AG04450 (cell line): Measurements from ENCODE around the gene SCIN. TPM values are rescaled to one million over a fixed set of nuclear protein-coding genes. Genes with fewer than 3 reads are reported as not detected.
A peak's percentile ranks its signal among the peaks of the same experiment; 100 is the strongest.

Source experiments
- CTCF ChIA-PET: fragments of 300-600, 350-600 bp; formaldehyde crosslinking; extraction: SDS; loops from one replicate; lab custom pipeline; 2022; ENCODE audit warnings: antibody characterized with exemption, inconsistent platforms; lab: Charles Lee
- POLR2A ChIA-PET: fragments of 350-600 bp; formaldehyde crosslinking; extraction: SDS; loops from one replicate; lab custom pipeline; 2021; ENCODE audit warnings: antibody characterized with exemption, inconsistent platforms; lab: Yijun Ruan, JAX
- DNase-seq: peaks from one replicate; pipeline ENCODE4 v3.0.0-alpha.2; 2011; ENCODE audit warnings: low read depth, low spot score
- H3K27ac ChIP-seq: one replicate; pipeline ENCODE4 v1.5.1; 2012; ENCODE audit warnings: low read depth, low read length, control low read depth
- H3K27me3 ChIP-seq: one replicate; pipeline ENCODE4 v1.6.0; 2012; ENCODE audit warnings: low read length; ENCODE audit not compliant: control insufficient read depth, insufficient read depth
- H3K4me3 ChIP-seq: 2 replicates; pipeline ENCODE4 v1.5.1; 2011; ENCODE audit warnings: mild to moderate bottlenecking, low read depth, low read length, control low read depth
- H3K9me3 ChIP-seq: 2 replicates; pipeline ENCODE4 v1.5.1; 2012; ENCODE audit warnings: low read length; ENCODE audit not compliant: control insufficient read depth, insufficient read depth
- CTCF ChIP-seq: IDR thresholded peaks from 2 replicates; pipeline ENCODE4 v1.5.1; 2011; ENCODE audit warnings: low read depth, low read length, control low read depth, inconsistent platforms
- polyA plus RNA-seq: library from polyadenylated mRNA; depleted of rRNA; stranded (reverse); fragments of >200 nt; gene quantifications from 2 replicates; pipeline ENCODE4 v1.2.3, GENCODE V29; 2011

Gene SCIN
- polyA plus RNA-seq, 1 experiment: not detected

GRCh38 chr7:12633582-12633981, 63.1 kb downstream of the SCIN start:
- Histone ChIP-seq H3K27me3 (no peaks in the 10 kb centered on the region), H3K27ac (no peak overlapping the region), H3K9me3 (no peaks in the 10 kb centered on the region), H3K4me3 (no peak overlapping the region)
- CTCF ChIA-PET: interaction anchor here (0.7 to 1.4 kb wide), 3 partner anchors 54 to 482 kb away, joined by 4 to 5 read pairs (median 4); partner anchors contain the start of gene ARL4A
- POLR2A ChIA-PET: no interaction called here
- TF ChIP-seq CTCF: no peak
- DNase-seq: no peak

GRCh38 chr7:12635830-12636229, 65.3 kb downstream of the SCIN start:
- no peak for TF ChIP-seq CTCF
- Histone ChIP-seq H3K4me3 (peak overlapping the region; percentile 14; the same call in 1 of the 2 replicates), H3K27ac (no peak overlapping the region), H3K9me3 (no peaks in the 10 kb centered on the region), H3K27me3 (no peaks in the 10 kb centered on the region)
- POLR2A ChIA-PET: no interaction called here
- no peak for DNase-seq
- CTCF ChIA-PET: interaction anchor here (0.7 to 4.5 kb wide), 8 partner anchors 12 to 626 kb away, joined by 3 to 57 read pairs (median 6); partner anchors contain the start of gene ARL4A

GRCh38 chr7:12637328-12637727, 66.8 kb downstream of the SCIN start:
- Histone ChIP-seq H3K9me3 (no peaks in the 10 kb centered on the region), H3K27ac (no peak overlapping the region), H3K27me3 (no peaks in the 10 kb centered on the region), H3K4me3 (no peak overlapping the region)
- CTCF ChIA-PET: interaction anchor here (0.6 to 4.5 kb wide), 5 partner anchors 9 to 624 kb away, joined by 3 to 57 read pairs (median 6); no protein-coding TSS in a partner anchor
- DNase-seq: no peak
- POLR2A ChIA-PET: no interaction called here
- TF ChIP-seq CTCF: no peak

GRCh38 chr7:12637819-12638592, 67.5 kb downstream of the SCIN start:
- DNase-seq: peak; percentile 33
- ChIA-PET POLR2A (no interaction called here), CTCF (interaction anchor here (0.6 to 4.5 kb wide), 17 partner anchors 9 to 624 kb away, joined by 3 to 57 read pairs (median 4); partner anchors contain the start of gene ARL4A)
- Histone ChIP-seq H3K9me3 (no peaks in the 10 kb centered on the region), H3K27ac (no peak overlapping the region), H3K4me3 (no peak overlapping the region), H3K27me3 (no peaks in the 10 kb centered on the region)
- no peak for TF ChIP-seq CTCF
